HG03097 (cell line): Measurements from ENCODE around the gene HOXB2.

Source experiments
- ATAC-seq: cut with Tn5 transposase; IDR thresholded peaks from one replicate; pipeline ENCODE4 v1.9.1; 2021; ENCODE audit not compliant: unreplicated experiment, low FRiP score

HOXB2 gene

DNA sequence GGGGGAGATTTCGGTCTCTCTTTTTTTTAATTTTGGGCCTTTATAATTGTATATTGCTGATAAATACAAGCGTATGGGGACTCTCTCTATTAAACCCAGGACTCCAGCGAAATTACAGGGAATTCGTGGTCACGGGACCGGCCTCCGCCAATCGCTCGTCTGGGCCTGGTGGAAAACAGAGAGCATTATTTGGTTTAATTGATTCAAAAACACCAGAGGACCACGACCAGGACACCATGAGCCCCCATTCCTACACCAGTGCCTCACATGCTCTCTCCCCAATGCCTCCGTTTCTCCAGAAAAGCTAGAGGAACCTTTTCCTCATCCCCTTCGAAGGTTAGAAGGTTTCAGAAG is at the start of gene HOXB2:
TSS of gene HOXB2 (minus strand) at position 88 of the 354 bp plus-strand sequence. CDS start 198 bp downstream, outside the sequence.
- ATAC-seq, result no peak

DNA sequence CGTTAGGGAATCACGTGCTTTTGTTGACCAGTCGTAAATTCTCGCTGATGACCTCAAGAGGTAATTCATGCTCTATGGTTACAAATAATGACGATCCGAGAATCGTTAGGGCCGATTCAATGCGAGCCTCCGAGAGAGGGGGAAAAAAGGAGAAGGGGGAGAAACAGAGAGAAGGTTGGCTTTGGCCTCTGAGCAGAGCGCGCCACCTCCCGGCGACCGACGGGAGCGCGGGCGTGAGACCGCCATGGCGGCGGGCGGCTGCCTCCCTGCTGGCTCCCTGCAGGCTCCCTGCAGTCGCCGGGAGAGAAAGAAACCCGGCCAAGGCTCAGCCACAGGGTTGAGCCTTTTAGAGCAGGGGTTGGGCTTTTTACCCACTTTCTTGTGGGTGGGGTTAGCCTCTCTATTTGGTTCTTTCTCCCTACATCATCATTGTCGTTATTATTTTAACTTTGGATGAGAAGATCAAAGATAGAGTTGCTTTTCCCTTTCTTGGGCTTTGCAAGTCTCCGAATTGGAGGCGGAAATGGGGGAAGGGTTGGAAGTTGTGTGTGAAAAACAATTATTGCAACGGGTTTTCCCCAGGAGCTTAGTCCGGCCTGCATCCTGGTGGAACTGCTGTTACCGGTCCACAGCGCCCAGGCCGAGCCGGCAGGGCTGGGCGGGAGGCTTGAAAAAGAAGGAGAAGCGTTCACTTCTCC is 49.1 kb upstream of the HOXB2 start:
- no peak for ATAC-seq

DNA sequence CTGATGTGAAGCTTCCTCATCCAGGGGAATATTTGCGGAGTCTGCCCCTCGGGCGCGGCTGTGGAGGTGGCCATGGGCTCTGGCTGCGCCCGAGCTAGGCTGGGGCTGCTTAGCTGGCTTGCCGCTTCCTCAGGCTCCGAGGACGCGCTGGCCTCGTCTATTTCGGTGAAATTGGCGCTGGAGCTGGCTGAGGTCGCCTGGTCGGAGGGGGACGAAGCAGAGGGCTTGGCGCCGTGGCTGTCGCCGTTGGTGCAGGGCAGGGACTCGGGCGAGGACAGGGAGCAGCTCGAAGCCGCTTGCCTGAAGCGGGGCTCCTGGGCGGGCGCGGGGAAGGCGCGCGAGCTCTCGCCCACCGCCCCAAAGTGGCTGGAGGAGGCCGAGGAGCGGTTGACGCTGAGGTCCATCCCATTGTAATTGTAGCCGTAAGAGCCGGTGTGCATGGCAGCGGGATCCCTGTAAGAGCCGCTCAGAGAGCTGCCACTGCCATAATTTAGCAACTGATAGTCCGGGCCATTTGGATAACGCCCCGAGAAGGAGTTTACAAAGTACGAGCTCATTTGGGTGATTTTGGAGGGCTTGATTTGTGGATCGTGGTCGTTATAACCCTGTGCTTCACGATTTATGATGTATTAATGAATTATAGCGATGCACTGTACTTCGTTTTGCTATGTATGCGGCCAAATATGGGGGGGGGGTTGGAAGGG is 48.4 kb upstream of the HOXB2 start, which contains the start of gene HOXB5:
TSS of gene HOXB5 (minus strand) at position 654 of the 704 bp plus-strand sequence. CDS start at position 557, 97 bp downstream.
- no peak for ATAC-seq

DNA sequence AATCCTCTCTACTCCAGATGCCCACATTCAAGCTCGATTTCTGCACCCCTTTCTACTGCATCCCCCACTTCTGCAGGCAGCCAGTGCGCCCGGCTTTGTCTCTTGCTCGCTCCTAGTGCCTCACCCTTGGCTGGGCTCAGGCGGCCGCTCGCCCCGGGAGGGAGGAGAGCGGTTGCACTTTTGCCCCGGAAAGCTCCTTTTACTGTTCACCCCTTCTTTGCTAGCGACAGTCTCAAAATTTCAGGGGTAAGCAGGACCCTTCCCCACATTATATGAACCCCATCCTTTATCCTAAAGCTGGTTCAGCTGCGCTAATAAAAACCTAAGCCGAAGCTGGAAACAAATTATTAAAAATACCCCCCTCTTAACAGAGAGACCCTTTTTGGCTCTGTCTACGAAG is 47.7 kb upstream of the HOXB2 start:
- ATAC-seq, result no peak

DNA sequence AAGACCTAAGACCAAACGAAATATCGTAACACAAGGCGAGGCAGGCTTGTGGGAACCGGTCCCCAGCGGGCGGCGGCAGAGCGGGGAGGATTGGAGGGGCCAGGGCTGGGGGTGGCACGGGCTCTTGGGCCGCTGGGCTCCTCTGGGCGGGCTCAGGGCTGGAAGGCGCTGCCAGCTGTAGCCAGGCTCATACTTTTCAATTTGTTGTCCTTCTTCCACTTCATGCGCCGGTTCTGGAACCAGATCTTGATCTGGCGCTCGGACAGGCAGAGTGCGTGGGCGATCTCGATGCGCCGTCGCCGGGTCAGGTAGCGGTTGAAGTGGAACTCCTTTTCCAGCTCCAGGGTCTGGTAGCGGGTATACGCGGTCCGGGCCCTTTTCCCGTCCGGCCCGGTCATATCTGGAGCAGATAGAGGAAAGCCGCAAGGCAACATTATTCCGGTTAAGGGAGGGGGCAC is 47.2 kb upstream of the HOXB2 start:
- ATAC-seq, result no peak

DNA sequence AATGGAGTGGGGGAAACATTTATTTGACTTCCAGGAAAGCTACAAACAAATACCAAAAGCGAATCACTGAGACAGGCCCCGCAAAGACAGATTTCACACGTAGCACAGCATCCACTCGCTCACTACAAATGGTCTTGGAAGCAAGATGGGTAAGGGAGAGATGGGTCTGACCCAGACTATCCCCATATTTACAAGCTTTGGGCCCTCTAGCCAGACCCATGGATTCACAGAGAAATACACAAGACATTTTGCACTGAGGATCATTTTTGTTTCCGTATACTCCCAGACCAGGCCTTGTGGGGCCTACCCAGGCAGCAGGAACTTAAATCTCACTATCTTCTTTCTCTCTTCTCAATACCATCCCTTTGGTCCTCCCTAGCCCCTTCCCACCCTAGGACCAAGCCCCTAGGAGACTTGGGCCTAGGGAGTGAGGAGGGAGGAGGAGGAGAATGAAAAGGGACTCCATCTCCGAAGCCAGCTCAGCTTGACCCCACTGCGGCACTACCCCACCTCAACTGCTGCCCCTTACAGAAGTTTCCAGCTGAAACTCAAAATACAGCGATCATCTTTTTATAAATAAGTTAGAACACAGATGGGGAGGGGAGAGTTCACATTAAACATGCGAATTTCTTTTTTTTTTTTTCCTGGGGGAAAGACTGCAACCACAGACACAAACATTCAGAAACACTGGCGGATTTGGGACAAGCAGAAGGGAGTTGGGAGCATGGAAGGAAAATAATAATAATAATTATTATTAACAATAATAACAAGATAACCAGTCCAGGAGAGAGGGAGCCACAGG is 46.5 kb upstream of the HOXB2 start:
- ATAC-seq, result no peak

DNA sequence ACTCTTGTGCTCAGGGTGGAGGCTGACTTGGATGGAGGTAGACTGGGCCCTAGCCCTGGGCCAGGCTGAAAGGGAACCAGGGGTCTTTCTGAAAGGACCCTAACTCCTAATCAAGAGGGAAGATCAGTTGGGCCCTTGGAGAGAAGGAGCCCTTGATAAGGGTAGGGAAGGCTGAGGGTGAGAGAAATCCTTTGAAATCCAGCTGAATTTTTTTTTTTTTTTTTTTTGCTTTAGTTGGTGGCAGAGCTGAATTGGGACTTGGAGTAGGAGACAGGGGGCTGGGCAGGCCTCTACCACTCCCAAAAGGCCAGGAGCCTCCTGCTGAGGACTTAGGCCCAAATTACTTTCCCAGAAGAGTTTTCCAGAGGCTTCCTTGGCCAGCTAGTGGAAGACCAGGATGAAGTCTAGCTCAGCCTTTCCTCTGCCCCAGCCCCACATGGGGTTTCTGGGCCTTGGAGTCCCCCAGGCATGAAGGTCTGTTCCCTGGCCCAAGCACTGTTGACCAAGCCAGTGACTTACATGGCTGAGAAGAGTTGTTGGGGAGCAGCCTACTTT is 45.8 kb upstream of the HOXB2 start:
- ATAC-seq, result no peak

DNA sequence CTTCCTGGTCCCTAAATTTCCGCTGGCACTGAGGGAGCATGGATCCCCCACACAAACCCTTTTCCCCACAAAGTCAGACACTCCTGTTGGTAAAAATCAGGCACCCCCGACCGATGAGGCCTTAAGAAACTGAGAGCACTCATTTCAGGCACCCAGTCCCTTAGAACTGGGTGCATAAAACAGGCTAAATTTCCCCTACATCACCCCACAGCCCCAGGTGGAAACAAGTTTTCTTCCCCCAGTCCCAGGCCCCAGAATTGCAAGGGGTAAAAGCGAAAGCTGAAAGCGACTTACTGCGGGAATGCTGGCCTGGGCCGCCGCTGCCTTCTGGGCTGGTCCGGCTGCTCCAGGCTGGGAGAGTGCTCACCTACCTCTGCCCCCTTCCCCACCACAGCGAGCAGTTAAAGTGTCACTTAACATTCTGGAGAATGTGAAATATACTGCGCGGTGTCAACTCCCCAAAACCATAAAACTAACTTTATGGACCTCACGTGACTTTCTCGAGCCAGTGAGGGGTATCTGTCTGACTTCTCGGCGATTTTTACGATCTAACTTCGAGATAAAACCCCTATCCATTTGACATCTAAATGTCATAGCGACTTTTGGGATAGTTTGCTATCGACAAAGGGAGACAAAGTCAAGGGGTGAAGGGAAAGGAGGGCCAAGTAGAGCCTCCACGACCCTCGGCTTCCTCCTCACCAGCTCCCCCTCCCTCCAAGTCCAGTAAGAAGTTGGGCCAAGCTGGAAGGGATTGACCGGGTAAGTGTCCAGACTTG is 45.1 kb upstream of the HOXB2 start, which contains the start of gene HOXB3:
TSS of gene HOXB3 (minus strand) at position 411 of the 776 bp plus-strand sequence. CDS start 37,767 bp downstream, outside the sequence.
- no peak for ATAC-seq

DNA sequence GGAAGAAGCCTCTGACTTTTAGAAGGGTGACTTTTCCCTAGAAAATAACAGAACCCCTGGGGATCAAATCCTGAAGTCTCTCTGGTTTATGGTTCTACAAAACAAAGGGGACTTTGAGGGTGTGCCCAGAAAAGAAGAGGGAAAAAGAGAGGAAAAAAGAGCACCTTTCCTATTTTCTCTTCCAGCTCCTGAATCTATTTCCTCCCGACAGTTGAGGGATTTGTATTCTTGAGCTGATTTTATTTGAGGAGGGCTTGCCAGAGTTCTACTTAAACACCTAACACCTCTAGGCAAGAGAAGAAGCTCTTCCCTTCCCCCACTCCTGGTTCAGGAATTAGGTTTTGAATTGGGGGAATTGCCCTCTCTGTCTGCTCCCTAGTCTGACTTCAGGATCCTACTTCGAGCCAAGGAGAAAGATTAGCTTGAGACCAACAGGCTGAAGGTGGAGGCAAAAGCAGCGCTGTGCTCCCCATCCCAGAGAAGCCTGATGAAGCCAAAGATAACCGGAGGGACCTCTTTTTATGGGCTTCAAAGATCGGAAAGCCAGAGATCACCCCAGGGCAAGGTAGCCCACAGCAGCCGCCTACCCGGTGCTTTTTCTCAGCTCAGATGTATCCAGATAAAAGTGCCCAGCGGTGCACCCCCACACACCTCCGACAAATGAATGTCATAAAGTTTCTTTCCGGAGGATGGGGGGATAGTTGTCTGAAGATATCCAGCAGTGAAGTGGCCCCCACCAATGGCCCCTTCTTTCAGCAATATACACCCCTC is 44.3 kb upstream of the HOXB2 start:
- ATAC-seq, result no peak

DNA sequence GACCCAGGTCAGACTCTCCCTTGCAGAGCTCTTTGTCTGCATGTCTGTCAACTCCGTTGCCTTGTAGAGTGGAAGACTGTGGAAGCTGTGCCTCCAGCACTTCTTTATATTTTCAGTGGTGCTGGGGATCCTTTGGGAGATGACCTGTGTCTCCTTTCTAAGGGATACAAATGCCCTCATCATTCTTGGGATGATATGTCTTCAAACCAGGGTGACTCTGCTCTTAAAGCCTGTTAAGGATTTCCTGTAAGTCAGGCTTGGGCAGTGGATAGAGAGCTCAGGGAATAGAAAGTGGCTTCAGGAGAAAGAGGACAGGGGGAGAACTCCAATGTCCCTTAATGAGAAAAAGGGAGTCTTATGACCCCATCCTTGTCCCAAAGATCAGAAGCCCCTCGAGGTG is 43.6 kb upstream of the HOXB2 start:
- ATAC-seq, result no peak

DNA sequence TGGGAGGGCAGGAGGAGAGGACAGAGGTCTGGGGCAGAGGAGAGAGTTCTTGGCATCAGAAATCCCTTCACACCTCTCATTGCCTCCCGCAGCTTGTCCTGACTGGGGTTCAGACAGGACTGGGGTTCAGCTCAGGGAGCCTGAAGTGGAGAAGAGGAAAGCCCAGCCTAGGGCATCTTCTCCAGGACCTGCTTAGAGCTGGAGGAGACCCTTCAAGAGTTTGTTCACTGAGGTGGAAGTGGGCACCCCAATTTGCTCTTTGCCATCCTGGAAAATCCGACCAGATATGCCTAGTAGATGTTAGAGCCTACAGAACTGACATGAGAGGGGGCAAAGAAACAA is 43.1 kb upstream of the HOXB2 start:
- no peak for ATAC-seq

DNA sequence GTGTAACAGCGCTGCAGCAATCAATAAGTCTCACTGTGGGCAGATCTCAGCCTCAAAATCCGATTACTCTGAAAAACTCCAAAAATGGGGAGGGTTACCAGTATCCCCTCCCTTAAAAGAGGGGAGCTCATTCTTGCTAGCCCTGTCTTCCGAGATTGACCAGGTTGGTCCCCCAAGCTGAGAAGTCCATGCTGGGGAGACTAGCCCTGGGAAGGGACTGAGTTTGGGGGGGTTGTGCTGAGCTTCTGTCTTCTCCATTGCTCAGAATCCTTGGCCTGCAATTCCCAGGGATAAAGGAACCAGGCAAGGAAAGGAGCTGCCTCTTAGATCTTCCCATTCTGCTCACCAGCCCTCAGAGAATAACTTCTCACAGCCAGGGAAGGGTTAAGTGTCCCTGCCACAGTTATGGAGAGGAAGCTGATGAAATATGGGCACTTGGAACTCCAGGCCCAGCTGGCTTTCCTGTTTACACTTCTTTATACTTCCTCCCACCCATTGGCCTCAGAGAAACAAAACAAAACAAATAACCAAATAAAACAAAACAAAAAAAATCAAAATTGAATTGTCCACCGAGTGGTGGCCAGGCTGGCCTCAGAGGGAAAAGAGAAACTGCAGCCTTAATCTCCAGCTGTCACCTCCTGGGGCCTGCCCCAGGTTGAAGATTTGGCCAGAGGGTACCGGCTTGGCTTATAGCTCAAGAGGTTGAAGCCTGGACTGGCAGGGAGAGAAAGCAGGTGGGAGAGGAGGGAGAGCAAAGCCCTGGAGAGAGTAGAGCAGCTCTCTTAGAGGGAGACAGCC is 42.6 kb upstream of the HOXB2 start:
- ATAC-seq, result no peak

DNA sequence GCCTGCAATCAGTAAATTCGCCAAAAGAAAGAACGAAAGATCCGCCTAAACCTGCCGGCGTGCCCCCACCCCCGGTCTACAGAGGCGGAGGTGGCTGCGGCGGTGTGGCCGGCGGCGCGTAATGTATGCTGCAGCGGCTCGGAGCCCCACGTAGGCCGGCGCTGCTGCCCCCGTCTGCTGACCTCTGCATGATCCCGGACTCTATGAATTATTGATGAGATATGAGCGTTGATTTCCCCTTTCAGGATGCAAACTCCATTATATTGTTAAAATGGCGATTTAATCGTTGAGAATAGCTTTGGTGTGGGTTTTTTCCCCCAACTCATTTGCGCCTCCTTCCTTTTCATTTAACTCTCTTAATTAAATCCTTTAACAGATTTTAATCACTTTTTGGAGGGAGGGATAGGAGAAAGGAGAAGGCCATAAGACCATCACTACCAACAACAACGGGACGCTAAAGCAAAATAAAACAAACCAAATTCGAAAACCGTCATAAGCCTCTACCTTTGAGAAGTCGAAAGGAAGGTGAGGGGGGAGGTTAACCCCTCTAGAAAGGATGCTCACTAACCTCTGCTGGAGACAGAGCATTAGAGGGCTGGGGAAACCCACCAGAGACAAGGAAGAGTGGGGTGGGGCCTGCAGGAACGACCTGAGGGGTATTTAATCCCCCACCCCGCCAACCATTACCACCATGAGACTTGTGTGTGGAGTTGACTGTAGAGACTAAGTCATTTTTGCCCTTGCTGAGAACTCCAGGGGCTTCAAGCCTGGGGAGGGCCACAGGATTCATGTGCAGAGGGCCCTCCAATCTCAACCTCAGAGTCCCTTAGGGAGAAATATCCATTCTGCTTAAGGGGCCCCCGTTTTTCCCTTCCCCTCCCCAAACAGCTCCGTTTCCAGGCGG is 41.7 kb upstream of the HOXB2 start:
- ATAC-seq, result no peak

DNA sequence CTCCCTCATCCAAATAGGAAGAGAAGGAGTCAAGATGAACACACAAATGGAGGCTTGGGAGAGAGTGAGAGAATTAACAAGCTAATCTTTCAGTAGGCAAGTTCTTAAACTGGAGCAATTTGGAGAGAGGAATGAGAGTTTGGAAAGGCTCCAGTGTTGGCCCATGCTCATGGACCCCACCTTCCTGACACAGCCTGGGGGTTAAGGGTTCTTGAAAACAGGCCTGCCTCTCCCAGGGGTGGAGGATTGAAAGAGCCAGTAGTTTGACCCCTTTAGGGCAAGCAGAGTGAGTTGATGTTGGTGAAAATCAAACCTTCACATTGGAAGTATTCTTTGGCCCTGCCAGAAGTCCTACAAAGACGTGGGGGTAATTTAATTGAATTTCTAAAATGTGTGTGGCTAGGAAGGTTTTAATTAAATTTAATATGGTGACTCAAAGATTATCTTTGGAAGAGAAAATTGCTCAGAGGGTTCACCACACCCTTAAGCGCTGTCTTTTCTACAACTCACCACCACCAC is 39.4 kb upstream of the HOXB2 start:
- ATAC-seq, result no peak

DNA sequence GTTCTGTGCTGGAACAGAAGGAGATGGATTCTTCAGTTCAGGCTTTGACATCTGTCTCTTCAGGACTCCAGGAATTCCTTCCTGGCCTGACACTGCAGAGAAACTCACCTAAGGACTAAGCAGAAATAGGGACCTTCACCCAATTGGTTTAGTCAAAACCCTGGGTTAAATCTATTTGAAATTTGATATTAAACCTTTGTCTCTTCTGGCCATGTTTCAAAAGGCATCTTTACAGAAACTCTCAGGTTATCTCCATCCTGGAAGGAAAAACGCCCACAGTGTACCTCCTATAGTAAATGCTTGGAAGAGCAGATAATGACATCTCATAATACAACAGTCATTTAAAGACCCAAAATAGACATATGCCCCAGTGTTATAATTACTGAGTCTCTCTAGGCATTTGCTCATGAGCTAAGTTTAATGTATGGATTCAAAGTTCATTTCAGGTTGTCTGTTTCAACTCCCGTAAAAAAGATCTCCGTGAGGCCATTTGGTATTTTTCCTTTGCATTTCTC is 38.9 kb upstream of the HOXB2 start:
- no peak for ATAC-seq

DNA sequence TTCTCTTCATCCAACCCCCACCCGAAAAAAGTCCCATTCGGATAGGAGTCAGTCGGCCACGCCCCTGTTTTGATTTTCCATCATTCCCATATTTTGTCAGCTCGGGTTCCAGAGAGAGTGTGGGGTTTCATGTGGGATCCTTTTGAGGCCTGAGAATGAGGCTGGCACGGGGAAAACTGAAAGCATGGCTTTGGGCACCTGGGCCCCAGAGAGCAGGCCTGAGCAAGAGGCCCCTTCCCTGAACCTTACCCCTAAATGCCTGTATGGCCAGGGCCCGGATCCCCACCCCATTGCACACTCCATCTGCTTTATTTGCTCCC is 37.8 kb upstream of the HOXB2 start:
- no peak for ATAC-seq

DNA sequence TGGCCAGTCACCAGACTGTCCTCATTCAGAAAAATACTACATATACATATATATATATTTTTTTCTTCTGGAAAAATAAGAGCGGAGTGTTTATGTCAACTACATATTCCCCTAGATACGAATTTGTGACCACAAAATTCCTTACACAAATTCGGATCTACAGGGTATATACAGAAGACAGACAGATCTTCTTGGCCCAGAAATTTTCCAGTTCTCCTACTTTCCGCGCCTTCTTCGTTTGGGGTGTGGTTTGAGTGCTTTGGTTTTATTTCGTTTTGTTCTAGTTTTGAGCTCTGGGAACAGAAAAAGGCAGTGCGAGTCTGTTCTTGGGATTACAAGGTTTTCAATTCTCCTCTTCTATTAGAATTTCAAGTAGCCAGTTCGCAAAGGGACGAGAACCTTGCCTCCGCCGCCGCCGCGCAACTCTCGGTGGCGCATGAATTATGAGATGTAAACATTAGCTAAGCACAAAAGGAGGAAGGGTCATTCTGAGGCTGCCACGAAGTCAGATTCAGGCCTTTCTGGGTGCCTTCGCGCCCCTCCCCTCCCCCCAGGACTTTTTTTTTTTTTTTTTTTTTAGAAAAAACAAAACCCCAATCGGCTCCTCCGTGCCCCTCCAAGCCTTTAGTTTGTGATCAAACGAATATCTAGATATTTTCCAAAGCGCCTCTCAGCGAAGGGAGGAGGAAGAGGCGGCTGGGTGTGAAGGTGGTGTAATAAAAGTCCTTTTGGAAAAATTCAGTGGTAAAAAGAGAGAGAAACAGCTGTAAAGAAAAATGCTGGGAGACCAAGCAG is 35.0 kb upstream of the HOXB2 start:
- ATAC-seq, result no peak
